ENCODE data around the gene ARSB.

DNA sequence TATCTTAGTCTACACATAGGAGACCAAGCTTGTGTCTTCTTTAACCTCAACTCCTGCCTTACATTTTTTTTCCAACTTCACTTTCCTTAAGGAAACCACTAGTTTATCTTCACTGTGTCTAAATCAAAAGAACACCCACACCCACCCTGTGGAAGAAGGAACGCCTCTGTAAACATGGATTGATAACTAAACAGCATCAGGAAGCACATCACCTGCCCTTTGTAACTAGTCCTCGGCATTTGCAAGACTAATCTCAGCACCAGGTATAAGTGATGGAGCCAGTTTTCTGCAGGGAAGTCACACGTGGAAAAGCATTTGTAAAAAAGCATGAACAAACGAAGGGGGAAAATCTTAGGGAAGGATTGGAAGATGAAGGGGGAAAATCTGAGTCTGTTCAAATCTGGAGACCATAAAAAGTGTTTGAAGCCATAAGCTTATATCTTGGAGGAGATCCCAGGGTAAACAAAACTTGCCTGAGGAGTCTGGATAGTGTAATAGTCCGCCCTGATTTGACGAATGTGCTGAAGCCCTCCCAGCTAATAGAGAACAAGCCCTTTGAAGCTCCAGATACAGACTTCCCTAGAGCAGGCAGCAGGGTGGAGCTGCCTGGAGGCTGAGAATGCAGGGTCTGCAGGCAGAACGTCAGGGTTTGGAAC is 219.2 kb downstream of the ARSB start:
- TF ChIP-seq, protein P1, sequence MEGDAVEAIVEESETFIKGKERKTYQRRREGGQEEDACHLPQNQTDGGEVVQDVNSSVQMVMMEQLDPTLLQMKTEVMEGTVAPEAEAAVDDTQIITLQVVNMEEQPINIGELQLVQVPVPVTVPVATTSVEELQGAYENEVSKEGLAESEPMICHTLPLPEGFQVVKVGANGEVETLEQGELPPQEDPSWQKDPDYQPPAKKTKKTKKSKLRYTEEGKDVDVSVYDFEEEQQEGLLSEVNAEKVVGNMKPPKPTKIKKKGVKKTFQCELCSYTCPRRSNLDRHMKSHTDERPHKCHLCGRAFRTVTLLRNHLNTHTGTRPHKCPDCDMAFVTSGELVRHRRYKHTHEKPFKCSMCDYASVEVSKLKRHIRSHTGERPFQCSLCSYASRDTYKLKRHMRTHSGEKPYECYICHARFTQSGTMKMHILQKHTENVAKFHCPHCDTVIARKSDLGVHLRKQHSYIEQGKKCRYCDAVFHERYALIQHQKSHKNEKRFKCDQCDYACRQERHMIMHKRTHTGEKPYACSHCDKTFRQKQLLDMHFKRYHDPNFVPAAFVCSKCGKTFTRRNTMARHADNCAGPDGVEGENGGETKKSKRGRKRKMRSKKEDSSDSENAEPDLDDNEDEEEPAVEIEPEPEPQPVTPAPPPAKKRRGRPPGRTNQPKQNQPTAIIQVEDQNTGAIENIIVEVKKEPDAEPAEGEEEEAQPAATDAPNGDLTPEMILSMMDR (conservative IDR thresholded peaks at IDR 0.05 in 1 of 2, IDR thresholded peaks at IDR 0.05 in 1 of 2; ENCODE audit: low read depth in 1 of 2, low read length in 2 of 2): no peak
- no peak for TF ChIP-seq EZH2 (IDR thresholded peaks at IDR 0.05; ENCODE audit: low read length, missing control alignments)
